Mesendoderm (in vitro differentiated cells): Measurements from ENCODE around the gene SLC25A10.

Experiments
- DNase-seq: peaks from one replicate; pipeline ENCODE4 v3.0.0; 2013
- H2AK5ac ChIP-seq: 2 replicates; pipeline ENCODE4 v1.6.1; 2013; ENCODE audit warnings: low read length, inconsistent platforms
- H2BK120ac ChIP-seq: 2 replicates; pipeline ENCODE4 v1.6.1; 2013; ENCODE audit warnings: low read depth, mild to moderate bottlenecking, low read length, moderate library complexity, mixed read lengths
- H2BK15ac ChIP-seq: replicated peaks from 2 replicates; pipeline ENCODE4 v1.6.1; 2013; ENCODE audit warnings: low read depth, mild to moderate bottlenecking, moderate library complexity
- H2BK5ac ChIP-seq: 2 replicates; pipeline ENCODE4 v1.6.1; 2013; ENCODE audit warnings: low read length, inconsistent platforms
- H3K18ac ChIP-seq: 2 replicates; pipeline ENCODE4 v1.6.1; 2013; ENCODE audit warnings: mild to moderate bottlenecking, low read length, mixed read lengths
- H3K23ac ChIP-seq: one replicate; pipeline ENCODE4 v1.6.1; 2013; ENCODE audit warnings: low read length
- H3K27ac ChIP-seq: 2 replicates; pipeline ENCODE4 v1.5.1; 2013; ENCODE audit warnings: low read depth, mild to moderate bottlenecking, inconsistent platforms, low read length, moderate library complexity
- H3K27me3 ChIP-seq: 2 replicates; pipeline ENCODE4 v1.6.1; 2013; ENCODE audit warnings: low read length, control low read depth, mild to moderate bottlenecking, inconsistent platforms; ENCODE audit not compliant: insufficient read depth, poor library complexity
- H3K36me3 ChIP-seq: 2 replicates; pipeline ENCODE4 v1.6.1; 2013; ENCODE audit warnings: low read length, inconsistent platforms; ENCODE audit not compliant: control insufficient read depth, insufficient read depth
- H3K4ac ChIP-seq: one replicate; pipeline ENCODE4 v1.6.1; 2013; ENCODE audit warnings: low read depth, mild to moderate bottlenecking, low read length, moderate library complexity
- H3K4me1 ChIP-seq: 2 replicates; pipeline ENCODE4 v1.6.1; 2013; ENCODE audit warnings: low read depth, low read length, inconsistent platforms; ENCODE audit not compliant: control insufficient read depth
- H3K4me2 ChIP-seq: 2 replicates; pipeline ENCODE4 v1.6.1; 2013; ENCODE audit warnings: low read length
- H3K4me3 ChIP-seq: 2 replicates; pipeline ENCODE4 v1.5.1; 2013; ENCODE audit warnings: mild to moderate bottlenecking, low read length
- H3K56ac ChIP-seq: one replicate; pipeline ENCODE4 v1.6.1; 2013; ENCODE audit warnings: low read length
- H3K79me1 ChIP-seq: 2 replicates; pipeline ENCODE4 v1.6.1; 2013; ENCODE audit warnings: low read length, inconsistent platforms
- H3K79me2 ChIP-seq: 2 replicates; pipeline ENCODE4 v1.6.1; 2013; ENCODE audit warnings: mild to moderate bottlenecking, low read length; ENCODE audit not compliant: control insufficient read depth, insufficient read depth
- H3K9ac ChIP-seq: 2 replicates; pipeline ENCODE4 v1.6.1; 2013; ENCODE audit warnings: low read length, inconsistent platforms
- H4K5ac ChIP-seq: one replicate; pipeline ENCODE4 v1.6.1; 2013; ENCODE audit warnings: low read length
- H4K8ac ChIP-seq: one replicate; pipeline ENCODE4 v1.6.1; 2013; ENCODE audit warnings: low read depth, mild to moderate bottlenecking, control low read depth, low read length, moderate library complexity
- WGBS: extraction: QIAGEN DNeasy Blood & Tissue Kit; methylation state at CpG from one replicate; pipeline ENCODE4 v1.1.7; 2013; ENCODE audit warnings: low lambda C conversion rate, missing lambda C conversion rate; ENCODE audit not compliant: insufficient coverage; ENCODE audit errors: extremely low coverage; 5-methylcytosine and 5-hydroxymethylcytosine counted together

Gene SLC25A10

GRCh38 chr17:81705518-81706231, 6.4 kb upstream of the SLC25A10 start:
- no peak overlapping the region for H3K4me3 ChIP-seq
- H4K8ac ChIP-seq = no peak overlapping the region
- no peak overlapping the region for H3K9ac ChIP-seq
- no peak overlapping the region for H2BK5ac ChIP-seq
- peaks cover under 1% of the 10 kb centered on the region for H3K4me1 ChIP-seq
- H2BK15ac ChIP-seq = no peak overlapping the region
- H3K79me1 ChIP-seq = peaks cover 11% of the 10 kb centered on the region
- H3K18ac ChIP-seq = no peak overlapping the region
- H2AK5ac ChIP-seq = no peak overlapping the region
- H3K4ac ChIP-seq = no peak overlapping the region
- no CpG with 5 or more reads among the region's 30 CpGs for WGBS
- no peak overlapping the region for H4K5ac ChIP-seq
- H3K27me3 ChIP-seq = no peaks in the 10 kb centered on the region
- H2BK120ac ChIP-seq = no peak overlapping the region
- no peak overlapping the region for H3K56ac ChIP-seq
- DNase-seq = no peak
- H3K79me2 ChIP-seq = peaks cover 34% of the 10 kb centered on the region
- H3K4me2 ChIP-seq = no peak overlapping the region
- H3K23ac ChIP-seq = no peak overlapping the region
- H3K27ac ChIP-seq = no peak overlapping the region
- peaks cover 5% of the 10 kb centered on the region for H3K36me3 ChIP-seq

- Histone ChIP-seq H3K27me3 (no peaks in the 10 kb centered on the region), H2AK5ac (no peak overlapping the region), H3K4me3 (no peak overlapping the region), H3K23ac (no peak overlapping the region), H3K79me1 (peaks cover 8% of the 10 kb centered on the region), H3K18ac (no peak overlapping the region), H4K5ac (no peak overlapping the region), H3K4ac (no peak overlapping the region), H4K8ac (no peak overlapping the region), H3K56ac (no peak overlapping the region), H3K36me3 (peaks cover 1% of the 10 kb centered on the region), H2BK120ac (no peak overlapping the region), H3K4me1 (peaks cover 4% of the 10 kb centered on the region), H3K9ac (no peak overlapping the region), H3K4me2 (no peak overlapping the region), H2BK15ac (no peak overlapping the region), H3K79me2 (peaks cover 28% of the 10 kb centered on the region), H2BK5ac (no peak overlapping the region), H3K27ac (no peak overlapping the region)
- no CpG with 5 or more reads among the region's 17 CpGs for WGBS
- no peak for DNase-seq
Observed at GRCh38 chr17:81706232-81706611, 5.9 kb upstream of the SLC25A10 start.

GRCh38 chr17:81706757-81707624, 5.1 kb upstream of the SLC25A10 start:
- H3K18ac ChIP-seq = no peak overlapping the region
- H3K4me3 ChIP-seq = no peak overlapping the region
- no peak overlapping the region for H2BK5ac ChIP-seq
- H3K79me1 ChIP-seq = peaks cover 8% of the 10 kb centered on the region
- no peak overlapping the region for H2BK15ac ChIP-seq
- H4K5ac ChIP-seq = no peak overlapping the region
- peaks cover 1% of the 10 kb centered on the region for H3K36me3 ChIP-seq
- H3K23ac ChIP-seq = no peak overlapping the region
- peaks cover 4% of the 10 kb centered on the region for H3K4me1 ChIP-seq
- H3K27ac ChIP-seq = no peak overlapping the region
- no peak for DNase-seq
- no peak overlapping the region for H3K9ac ChIP-seq
- no peak overlapping the region for H3K4ac ChIP-seq
- H2AK5ac ChIP-seq = no peak overlapping the region
- H3K4me2 ChIP-seq = no peak overlapping the region
- no peak overlapping the region for H4K8ac ChIP-seq
- peaks cover 22% of the 10 kb centered on the region for H3K79me2 ChIP-seq
- no peak overlapping the region for H3K56ac ChIP-seq
- no CpG with 5 or more reads among the region's 54 CpGs for WGBS
- no peaks in the 10 kb centered on the region for H3K27me3 ChIP-seq
- H2BK120ac ChIP-seq = no peak overlapping the region

GRCh38 chr17:81707725-81708646, 4.1 kb upstream of the SLC25A10 start:
- H3K79me1 ChIP-seq = peaks cover 11% of the 10 kb centered on the region
- H3K18ac ChIP-seq = no peak overlapping the region
- H2BK5ac ChIP-seq = no peak overlapping the region
- no peak overlapping the region for H4K5ac ChIP-seq
- DNase-seq = no peak
- H3K4me1 ChIP-seq = peaks cover 6% of the 10 kb centered on the region
- H3K27ac ChIP-seq = no peak overlapping the region
- H3K79me2 ChIP-seq = peaks cover 15% of the 10 kb centered on the region
- H3K56ac ChIP-seq = no peak overlapping the region
- H3K4me3 ChIP-seq = no peak overlapping the region
- H3K36me3 ChIP-seq = peaks cover 1% of the 10 kb centered on the region
- WGBS = no CpG with 5 or more reads among the region's 25 CpGs
- H3K27me3 ChIP-seq = no peaks in the 10 kb centered on the region
- H4K8ac ChIP-seq = no peak overlapping the region
- H2AK5ac ChIP-seq = no peak overlapping the region
- no peak overlapping the region for H2BK15ac ChIP-seq
- H3K23ac ChIP-seq = no peak overlapping the region
- no peak overlapping the region for H3K9ac ChIP-seq
- no peak overlapping the region for H3K4me2 ChIP-seq
- no peak overlapping the region for H2BK120ac ChIP-seq
- no peak overlapping the region for H3K4ac ChIP-seq

- Histone ChIP-seq H3K27ac (no peak overlapping the region), H4K8ac (no peak overlapping the region), H3K9ac (no peak overlapping the region), H2BK15ac (no peak overlapping the region), H4K5ac (no peak overlapping the region), H2AK5ac (no peak overlapping the region), H3K18ac (no peak overlapping the region), H3K27me3 (no peaks in the 10 kb centered on the region), H2BK120ac (no peak overlapping the region), H3K36me3 (peaks cover 1% of the 10 kb centered on the region), H3K4me1 (peaks cover 6% of the 10 kb centered on the region), H3K79me2 (peaks cover 10% of the 10 kb centered on the region), H3K4me3 (no peak overlapping the region), H3K4me2 (no peak overlapping the region), H3K4ac (no peak overlapping the region), H2BK5ac (no peak overlapping the region), H3K56ac (no peak overlapping the region), H3K79me1 (peaks cover 11% of the 10 kb centered on the region), H3K23ac (no peak overlapping the region)
- no peak for DNase-seq
- WGBS = no CpG with 5 or more reads among the region's 17 CpGs
Observed at GRCh38 chr17:81708739-81709185, 3.3 kb upstream of the SLC25A10 start.
